ENCODE results near the gene POFUT2.

POFUT2 gene

DNA sequence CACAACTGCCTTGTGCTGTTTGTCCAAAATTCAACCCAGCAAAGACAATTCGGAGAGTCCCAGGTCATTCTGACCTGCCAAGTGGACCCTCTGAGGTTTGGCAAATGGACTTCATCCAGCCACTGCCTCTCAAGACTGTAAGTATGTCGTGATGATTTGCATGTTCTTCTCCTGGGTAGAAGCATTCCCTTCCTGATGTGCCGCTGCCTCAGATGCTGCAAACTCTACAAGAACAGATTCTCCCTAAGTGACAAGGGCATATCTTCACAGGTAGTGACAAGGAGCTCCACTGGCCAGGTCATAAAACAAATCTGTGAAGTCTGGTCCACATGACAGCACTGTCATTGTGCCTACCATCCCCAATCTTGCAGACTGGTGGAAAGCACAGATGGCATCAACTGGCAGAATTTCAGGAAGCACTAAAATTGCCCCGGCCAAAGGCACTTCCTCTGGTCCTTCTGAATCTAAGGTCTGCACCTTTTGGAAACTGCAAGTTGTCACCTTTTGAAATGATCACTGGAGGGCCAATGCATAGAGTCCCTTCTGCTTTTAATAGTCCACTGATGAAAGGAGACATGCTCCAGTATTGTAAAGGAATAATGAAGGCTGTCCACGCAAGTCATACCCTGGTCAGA lies 27.4 kb downstream of the POFUT2 start:
- no peak for DNase-seq

DNA sequence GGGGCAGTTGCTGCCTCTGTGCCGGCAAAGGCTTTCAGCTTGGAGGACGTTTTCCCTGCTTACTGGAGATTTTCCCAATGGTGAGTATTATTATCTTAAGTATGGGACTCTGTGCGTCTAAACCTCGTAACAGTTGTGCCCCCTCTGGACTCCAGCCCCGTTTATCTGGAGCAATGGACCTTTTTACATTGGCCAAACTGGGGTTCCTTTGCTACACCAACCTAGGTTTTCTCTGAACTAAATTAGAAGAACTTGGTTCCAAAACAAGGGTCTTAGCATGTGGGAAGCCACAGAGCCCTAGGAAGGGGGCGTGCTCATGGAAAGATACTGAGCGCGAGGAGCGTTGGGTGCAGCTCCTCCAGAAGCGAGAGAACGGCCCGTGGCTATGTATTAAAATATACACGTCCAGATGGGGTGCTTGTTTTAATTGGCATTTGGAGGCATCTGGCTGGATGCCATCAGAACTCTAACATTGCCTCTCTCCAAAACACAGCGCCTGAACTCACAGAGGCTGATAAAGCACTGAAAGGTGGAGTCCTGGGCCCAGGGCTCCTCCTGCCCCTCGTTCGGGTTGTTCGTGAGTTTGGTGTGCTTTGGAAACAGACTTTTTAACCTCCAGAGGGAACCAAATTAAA lies 28.4 kb downstream of the POFUT2 start:
- no peak for DNase-seq

DNA sequence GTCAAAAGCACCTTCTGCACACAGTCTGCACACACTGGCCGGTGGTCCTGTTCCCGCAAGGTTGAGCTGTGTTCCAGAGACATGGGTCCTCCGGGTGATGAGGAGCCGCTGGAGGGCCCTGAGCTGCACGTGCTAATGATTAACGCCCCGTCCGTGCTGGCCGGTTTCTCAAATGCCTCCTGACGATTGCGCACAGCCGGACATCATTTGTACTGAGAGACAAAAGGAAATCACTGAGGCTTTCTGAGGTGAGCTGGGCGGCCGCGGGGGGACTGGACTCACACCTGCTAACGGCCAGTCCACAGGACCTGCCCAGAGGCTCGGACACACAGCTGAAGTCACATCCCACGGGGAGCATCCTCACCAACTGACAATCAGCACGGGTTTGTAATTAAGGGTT lies 29.2 kb downstream of the POFUT2 start:
- no peak for DNase-seq

- DNase-seq: no peak
Observed at GRCh38 chr21:45257673-45258341, 29.9 kb downstream of the POFUT2 start.

- DNase-seq: no peak
Observed at GRCh38 chr21:45256912-45257672, 30.6 kb downstream of the POFUT2 start.

GRCh38 chr21:45256021-45256911 lies 31.4 kb downstream of the POFUT2 start:
- no peak for DNase-seq

GRCh38 chr21:45255381-45256020 lies 32.2 kb downstream of the POFUT2 start:
- DNase-seq: peak; percentile 58

GRCh38 chr21:45254460-45254930 lies 33.2 kb downstream of the POFUT2 start:
- no peak for DNase-seq

- no peak for DNase-seq
Observed at GRCh38 chr21:45253633-45254459, 33.8 kb downstream of the POFUT2 start.

DNA sequence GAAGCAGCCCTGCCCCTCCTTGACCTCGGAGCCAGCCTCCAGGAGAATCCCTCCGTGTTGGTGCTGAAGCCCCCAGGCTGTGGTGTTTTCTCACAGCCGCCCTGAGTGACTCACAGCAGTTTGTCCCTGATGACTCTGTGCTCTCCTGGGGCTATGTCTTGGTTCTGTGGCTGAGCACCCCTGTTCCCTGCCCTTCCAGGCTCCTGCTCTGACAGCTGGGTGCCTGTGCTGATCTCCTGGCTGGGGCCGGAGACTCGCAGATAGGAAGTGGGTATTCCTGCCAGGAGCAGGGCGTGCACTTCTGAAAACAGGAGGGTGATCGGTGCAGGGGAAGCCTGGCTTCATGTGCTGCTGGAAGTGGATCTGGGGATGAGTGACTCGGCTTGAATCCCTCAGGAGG lies 34.5 kb downstream of the POFUT2 start:
- no peak for DNase-seq

DNA sequence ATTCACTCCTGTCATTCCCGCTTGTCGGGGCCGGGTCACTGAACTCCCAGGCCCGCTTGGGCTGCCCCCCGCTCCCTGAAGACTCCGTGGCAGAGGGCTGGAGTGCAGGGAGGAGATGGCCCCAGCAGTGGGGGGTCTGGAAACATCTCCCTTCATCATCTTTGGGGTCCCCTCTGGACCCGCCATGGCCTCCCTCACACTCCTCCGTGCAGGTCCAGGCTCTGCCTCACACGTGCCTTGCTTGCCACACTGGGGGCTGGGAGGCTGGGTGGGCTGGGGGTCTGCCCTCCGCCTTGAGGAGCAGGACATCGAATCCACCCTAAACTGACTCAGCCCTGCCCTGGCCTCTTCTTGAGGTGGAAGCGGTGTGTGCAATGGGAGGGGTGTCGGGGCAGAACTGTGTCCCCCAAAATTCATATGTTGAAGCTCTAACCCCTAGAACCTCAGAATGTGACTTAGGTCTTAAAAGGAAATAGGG lies 35.2 kb downstream of the POFUT2 start:
- DNase-seq: no peak

DNA sequence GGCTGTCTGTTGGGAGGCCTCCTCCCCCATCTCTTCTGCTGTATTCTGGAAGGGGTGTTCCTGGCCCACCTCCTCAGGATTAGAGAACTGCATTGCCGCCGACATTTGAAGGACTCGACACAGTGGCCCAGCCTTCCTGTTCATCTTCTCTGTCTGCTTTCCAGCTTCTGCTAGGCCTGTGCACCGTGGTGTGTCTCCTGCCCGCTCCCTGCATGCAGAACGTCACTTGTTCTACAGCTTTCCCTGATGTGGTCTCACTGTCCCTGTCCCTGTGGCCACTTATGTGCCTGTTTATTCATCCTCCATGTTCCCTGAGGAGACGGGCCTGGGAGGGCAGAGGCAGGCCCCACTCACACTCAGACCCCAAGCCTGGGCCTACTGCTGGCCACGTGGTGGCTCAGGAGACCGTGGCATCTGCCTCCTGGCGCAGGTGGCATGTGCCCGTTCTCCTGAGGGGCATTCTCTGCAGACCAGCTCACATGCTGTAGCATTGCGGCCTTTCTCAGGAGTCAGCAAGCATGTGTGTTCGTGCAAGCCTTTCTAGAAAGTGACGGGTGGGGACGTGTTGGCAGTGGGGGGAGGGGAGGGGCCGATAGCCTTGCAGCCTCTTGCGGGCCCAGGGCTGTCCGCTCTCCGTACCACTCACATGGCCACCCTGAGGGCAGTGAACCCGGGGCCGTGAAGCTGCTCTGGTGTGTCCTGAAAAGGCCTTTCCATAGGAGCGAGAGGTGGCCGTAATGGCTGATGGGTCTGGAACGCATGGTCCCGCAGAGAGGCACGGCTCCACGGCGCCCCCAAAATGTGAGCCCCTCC lies 35.9 kb downstream of the POFUT2 start:
- no peak for DNase-seq

GRCh38 chr21:45250914-45251634 lies 36.6 kb downstream of the POFUT2 start:
- no peak for DNase-seq

DNA sequence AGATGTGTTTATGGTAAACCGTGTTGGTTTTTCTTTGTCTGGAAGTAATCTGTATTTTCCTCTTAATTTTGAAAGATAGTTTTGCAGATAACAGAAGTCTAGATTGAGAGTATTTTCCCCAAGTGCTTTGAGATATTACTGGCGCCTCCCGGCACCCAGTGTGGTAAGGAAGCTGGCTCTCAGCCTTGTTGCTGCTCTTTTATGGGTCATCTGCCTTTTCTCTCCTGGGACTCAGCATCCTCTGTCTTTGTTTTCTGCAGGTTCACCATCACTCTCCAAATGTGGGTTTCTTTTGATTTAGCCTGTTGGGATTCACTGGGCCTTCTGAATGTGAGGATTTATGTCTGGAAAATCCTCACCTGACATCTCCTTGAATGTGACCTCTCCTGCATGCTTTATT lies 37.4 kb downstream of the POFUT2 start:
- DNase-seq: no peak

DNA sequence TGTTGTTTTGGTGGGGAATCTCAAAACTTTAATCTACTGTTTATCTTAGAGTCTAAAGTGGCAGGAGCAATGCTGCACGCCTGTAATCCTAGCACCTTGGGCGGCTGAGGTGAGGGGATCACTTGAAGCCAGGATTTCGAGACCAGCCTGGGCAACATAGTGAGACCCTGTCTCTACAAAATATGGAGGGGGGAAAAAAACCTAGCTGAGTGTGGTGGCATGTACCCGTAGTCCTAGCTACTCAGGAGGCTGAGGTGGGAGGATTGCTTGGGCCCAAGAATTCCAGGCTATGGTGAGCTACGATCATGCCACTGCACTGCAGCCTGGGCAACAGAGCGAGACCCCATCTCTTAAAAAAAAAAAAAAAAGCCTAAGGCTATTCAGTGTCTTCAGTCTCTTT lies 38.1 kb downstream of the POFUT2 start:
- no peak for DNase-seq

GRCh38 chr21:45248893-45249381 lies 38.8 kb downstream of the POFUT2 start:
- no peak for DNase-seq

- DNase-seq: no peak
Observed at GRCh38 chr21:45248301-45248892, 39.3 kb downstream of the POFUT2 start.

All from DMS153 (cell line).